Naive B cell (primary cell): ENCODE results near the gene CBX4. TPM values are rescaled to one million over a fixed set of nuclear protein-coding genes. Genes with fewer than 3 reads are reported as not detected.

Experiments
- ATAC-seq, 2 donors: fragments of 150-1000 bp; cut with Tn5 transposase; 2 replicates each; pipeline ENCODE4 v1.10.0; 2021; ENCODE audit warnings: low read depth in 2 of 2, mild to moderate bottlenecking in 2 of 2, moderate library complexity in 2 of 2
- DNase-seq: peaks from one replicate; pipeline ENCODE4 v3.0.0; 2022
- H3K27ac Mint-ChIP-seq, 6 donors: one replicate each; pipeline ENCODE4 v1.8.0; 2020 to 2022; ENCODE audit warnings: mild to moderate bottlenecking in 6 of 6, mixed read lengths in 6 of 6, moderate library complexity in 5 of 6, inconsistent platforms in 2 of 6
- H3K27me3 Mint-ChIP-seq, 3 donors: one replicate each; pipeline ENCODE4 v1.8.0; 2021 to 2022; ENCODE audit warnings: mixed read lengths in 3 of 3, mild to moderate bottlenecking in 1 of 3
- H3K36me3 Mint-ChIP-seq, 2 donors: one replicate each; pipeline ENCODE4 v1.8.0; 2020 to 2022; ENCODE audit warnings: mixed read lengths in 2 of 2, inconsistent platforms in 1 of 2, mild to moderate bottlenecking in 1 of 2
- H3K4me1 Mint-ChIP-seq, 3 donors: one replicate each; pipeline ENCODE4 v1.8.0; 2020 to 2022; ENCODE audit warnings: mixed read lengths in 3 of 3, inconsistent platforms in 1 of 3, mild to moderate bottlenecking in 1 of 3, moderate library complexity in 1 of 3
- H3K4me3 Mint-ChIP-seq, 8 donors: one replicate each; pipeline ENCODE4 v1.8.0; 2020 to 2022; ENCODE audit warnings: mild to moderate bottlenecking in 8 of 8, mixed read lengths in 8 of 8, moderate library complexity in 8 of 8, inconsistent platforms in 2 of 8
- H3K9me3 Mint-ChIP-seq, 7 donors: one replicate each; pipeline ENCODE4 v1.8.0; 2020 to 2022; ENCODE audit warnings: mixed read lengths in 7 of 7, mild to moderate bottlenecking in 5 of 7, inconsistent platforms in 2 of 7, moderate library complexity in 1 of 7
- polyA plus RNA-seq, 6 donors: library from polyadenylated mRNA; unstranded; fragments of 300-500 nt; fragmentation: Illumina TruSeq; gene quantifications; one replicate each; pipeline ENCODE4 v1.2.3, GENCODE V29; 2021; ENCODE audit warnings: low read depth in 6 of 6

The CBX4 gene
- polyA plus RNA-seq, 6 donors from 2014 or later, result 3.3 to 17.1 (median 9.6) TPM

DNA sequence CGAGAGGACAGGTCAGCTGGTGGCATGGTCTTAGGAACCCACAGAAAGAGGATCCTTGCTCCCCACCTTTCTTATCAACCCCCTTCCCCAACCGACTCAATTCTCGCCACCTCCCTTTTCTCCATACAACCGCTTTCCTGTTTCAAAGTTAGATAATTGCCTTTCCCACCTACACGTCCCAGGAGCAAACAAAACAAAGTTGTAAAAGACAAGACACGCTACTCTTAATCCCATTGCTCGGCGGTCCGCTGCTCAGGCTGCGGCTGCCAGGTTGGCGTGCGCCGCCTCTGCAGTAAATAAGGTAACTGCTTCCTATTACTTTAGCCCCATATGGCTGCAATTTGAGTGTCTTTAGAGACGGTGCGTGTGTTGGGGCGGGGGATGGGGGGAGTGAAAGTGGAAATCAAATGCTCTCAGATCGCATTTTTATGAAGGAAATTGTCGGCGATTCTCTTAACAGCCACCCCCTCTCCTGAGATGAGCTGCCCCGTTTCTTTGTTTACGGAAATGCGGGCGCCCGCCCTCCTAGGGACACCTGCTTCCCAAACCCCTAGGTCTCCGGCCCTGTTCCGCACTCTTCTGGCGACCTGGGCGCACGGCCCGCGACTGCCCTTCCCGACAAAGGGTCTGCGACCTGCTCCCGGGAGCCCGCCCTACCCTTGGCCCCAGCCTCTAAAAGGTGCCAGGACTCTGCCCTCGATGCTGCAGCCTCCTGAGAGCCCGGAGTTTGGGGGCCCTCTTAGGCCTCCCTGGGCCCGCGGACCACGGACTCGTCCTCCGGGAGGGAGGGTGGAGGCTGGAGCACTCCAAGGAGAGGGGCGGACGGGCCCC lies 38.7 kb downstream of the CBX4 start:
- DNase-seq (no peak), ATAC-seq (no peak)
- peak overlapping the region; percentile 21 to 87 (median 80) for H3K4me3 Mint-ChIP-seq
- H3K4me1 Mint-ChIP-seq, result peaks cover 40 to 48% (median 41%) of the 10 kb centered on the region in 3 donors
- H3K27ac Mint-ChIP-seq, result peak overlapping the region in 4 of 6 donors; percentile 72 to 99 (median 94)
- H3K9me3 Mint-ChIP-seq, result peaks cover 7 to 25% (median 12%) of the 10 kb centered on the region in 7 donors
- H3K36me3 Mint-ChIP-seq, result peaks cover 6 to 28% of the 10 kb centered on the region in 2 donors
- peaks cover 38 to 46% (median 45%) of the 10 kb centered on the region in 3 donors for H3K27me3 Mint-ChIP-seq

DNA sequence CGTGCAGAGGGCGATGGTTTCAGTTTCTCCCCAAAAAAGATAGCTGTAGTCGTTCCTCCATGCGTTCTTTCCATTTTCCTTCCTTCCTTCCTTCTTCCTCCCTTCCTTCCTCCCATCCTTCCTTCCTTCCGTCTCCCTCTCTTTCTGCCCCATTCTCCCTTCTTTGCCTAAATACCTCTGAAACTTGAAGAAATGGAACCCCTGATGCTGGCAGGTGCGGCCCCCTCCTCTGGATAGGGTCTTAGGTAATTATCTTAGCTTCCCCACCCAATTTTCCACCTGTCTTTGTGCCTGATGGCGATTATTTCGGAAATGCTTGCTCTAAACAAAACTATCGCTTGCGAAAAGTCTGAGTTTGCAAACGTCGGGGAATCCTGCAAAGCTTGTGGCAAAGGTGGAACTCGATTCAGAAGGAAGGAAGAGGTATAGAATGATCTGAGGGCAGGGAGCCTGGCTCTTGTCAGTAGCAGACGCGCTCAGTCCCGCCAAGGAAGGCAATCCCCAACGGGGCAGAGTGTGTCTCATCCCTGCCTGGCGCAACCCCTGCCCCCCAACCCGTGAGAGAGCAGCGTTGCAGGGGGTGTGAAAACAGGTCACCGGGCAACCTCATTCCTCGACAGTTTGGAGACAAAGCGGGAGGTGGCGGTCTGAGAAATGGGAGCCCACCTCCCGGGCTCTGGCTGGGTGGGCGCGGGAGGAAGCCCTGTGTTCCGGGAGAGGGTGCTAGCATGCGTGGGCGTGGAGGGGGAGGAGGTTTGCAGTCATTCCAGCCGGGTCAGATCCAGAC lies 39.5 kb downstream of the CBX4 start:
- Mint-ChIP-seq H3K27me3 (peaks cover 30 to 38% (median 37%) of the 10 kb centered on the region in 3 donors), H3K27ac (peak overlapping the region in 5 of 6 donors; percentile 54 to 98 (median 93)), H3K9me3 (peaks cover 7 to 18% (median 10%) of the 10 kb centered on the region in 7 donors), H3K36me3 (peaks cover 5 to 20% of the 10 kb centered on the region in 2 donors), H3K4me1 (peaks cover 33 to 42% (median 35%) of the 10 kb centered on the region in 3 donors), H3K4me3 (peak overlapping the region; percentile 30 to 86 (median 76))
- DNase-seq (no peak), ATAC-seq (no peak)

DNA sequence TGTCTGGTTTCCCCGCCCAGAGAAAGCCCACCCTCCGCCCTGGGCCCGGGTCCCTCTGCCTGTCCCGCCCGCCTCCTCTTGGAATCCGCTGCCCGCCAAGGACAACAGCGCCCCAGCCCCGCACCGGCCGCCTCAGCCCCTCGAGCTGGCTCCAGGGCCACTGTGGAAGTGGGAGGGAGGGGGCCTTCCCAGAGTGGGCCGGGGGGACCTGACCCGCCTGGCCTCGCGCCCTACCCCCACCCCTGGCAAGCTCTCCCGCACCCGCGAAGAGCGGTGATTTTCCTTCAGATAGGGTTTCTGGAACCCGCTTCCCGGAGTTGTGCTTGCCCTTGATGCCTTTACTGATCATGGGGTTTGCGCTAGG lies 40.1 kb downstream of the CBX4 start:
- peak overlapping the region in 5 of 6 donors; percentile 54 to 98 (median 91) for H3K27ac Mint-ChIP-seq
- H3K4me1 Mint-ChIP-seq, result peaks cover 28 to 36% (median 31%) of the 10 kb centered on the region in 3 donors
- peaks cover 0 to 15% of the 10 kb centered on the region in 2 donors for H3K36me3 Mint-ChIP-seq
- H3K4me3 Mint-ChIP-seq, result peak overlapping the region in 7 of 8 donors; percentile 30 to 82 (median 75)
- H3K9me3 Mint-ChIP-seq, result peaks cover 4 to 13% (median 6%) of the 10 kb centered on the region in 7 donors
- ATAC-seq (no peak), DNase-seq (no peak)
- H3K27me3 Mint-ChIP-seq, result peaks cover 24 to 32% (median 31%) of the 10 kb centered on the region in 3 donors

DNA sequence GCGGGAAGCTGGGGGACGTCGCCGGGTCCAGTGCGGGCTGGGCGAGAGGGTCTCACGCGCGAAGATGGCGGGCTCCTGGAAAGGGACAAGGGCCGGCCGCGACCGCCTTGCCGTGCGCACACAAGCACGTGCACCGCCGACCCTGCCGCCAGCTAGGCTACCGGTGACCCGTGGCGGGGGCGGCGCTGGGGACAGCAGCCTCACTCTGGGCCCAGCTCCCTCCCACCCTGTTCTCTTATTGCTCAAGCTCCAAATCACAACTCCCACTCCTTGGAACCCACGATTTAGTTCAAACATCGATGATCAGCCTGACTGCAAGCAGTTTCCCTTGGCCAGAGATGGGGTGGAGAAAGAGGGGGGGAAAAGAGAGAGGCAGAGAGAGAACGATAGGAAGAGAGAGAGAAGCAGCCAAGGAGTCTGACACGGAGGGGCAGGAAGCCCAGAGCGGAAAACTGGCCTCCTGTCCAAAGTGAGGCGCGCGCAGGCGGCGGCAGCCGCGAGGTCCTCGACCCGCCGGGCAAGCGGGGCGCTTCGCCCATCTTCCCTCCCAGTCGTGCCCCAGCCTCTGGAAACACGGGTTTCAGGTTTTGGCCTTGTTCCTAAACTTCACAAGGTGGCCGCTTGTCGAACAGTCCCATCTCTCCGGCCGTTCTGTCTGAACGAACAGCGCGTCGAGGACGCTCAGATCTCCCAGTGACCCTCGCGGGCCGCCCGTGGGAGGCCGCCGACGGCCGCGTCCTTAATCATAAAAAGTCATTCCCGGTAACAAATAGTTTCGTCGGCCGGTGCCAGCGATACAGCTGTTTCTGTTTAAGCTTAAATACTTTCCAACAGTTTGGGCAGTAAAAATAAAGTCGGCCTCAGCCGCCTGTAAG lies 40.7 kb downstream of the CBX4 start:
- peaks cover 0 to 14% of the 10 kb centered on the region in 2 donors for H3K36me3 Mint-ChIP-seq
- H3K27me3 Mint-ChIP-seq, result peaks cover 27 to 35% (median 30%) of the 10 kb centered on the region in 3 donors
- ATAC-seq (no peak), DNase-seq (no peak)
- H3K4me1 Mint-ChIP-seq, result peaks cover 28 to 33% (median 31%) of the 10 kb centered on the region in 3 donors
- peak overlapping the region in 4 of 6 donors; percentile 90 to 95 (median 92) for H3K27ac Mint-ChIP-seq
- H3K4me3 Mint-ChIP-seq, result peak overlapping the region; percentile 44 to 86 (median 75)
- peaks cover 4 to 10% (median 6%) of the 10 kb centered on the region in 7 donors for H3K9me3 Mint-ChIP-seq

DNA sequence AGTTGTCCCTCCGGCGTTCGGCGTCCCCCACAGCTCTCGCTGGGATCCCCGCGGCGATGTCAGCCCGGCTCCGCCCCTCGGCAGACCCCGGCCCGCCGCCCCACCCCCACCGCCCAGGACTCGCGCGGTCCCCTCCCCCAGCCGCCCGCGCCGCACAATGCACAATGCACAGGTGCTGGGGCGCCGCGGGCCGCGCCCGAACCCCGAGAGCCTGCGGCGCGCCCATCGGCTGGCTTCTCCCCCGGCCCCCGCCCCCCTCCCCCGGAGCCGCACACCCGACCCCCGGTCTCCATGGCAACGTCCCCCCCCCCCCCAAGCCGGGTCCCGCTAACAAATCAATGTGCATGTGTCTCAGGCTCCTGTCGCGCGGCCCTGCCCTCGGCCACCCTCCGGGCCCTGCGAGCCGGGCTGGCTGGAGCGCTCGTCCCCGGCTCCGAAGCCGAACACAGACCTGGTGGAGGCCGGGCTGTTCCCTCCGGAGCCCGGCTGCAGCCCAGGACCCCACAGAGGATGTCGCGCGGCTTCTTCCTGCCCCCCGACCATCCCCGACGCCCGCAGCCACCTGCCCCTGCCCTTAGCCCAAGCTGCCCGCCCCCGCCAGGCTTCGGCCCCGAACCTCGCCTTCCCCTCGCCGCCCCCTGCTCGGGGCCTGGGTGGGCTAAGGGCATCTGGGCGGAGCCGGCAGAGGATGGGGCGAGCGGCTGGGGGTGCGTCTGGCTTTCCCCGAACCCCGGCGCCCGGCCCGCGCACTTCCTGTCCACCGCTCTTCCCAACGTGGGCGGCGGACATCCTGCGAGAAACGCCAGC lies 41.5 kb downstream of the CBX4 start:
- DNase-seq, result no peak
- H3K27ac Mint-ChIP-seq, result peak overlapping the region in 1 of 6 donors; percentile 91

DNA sequence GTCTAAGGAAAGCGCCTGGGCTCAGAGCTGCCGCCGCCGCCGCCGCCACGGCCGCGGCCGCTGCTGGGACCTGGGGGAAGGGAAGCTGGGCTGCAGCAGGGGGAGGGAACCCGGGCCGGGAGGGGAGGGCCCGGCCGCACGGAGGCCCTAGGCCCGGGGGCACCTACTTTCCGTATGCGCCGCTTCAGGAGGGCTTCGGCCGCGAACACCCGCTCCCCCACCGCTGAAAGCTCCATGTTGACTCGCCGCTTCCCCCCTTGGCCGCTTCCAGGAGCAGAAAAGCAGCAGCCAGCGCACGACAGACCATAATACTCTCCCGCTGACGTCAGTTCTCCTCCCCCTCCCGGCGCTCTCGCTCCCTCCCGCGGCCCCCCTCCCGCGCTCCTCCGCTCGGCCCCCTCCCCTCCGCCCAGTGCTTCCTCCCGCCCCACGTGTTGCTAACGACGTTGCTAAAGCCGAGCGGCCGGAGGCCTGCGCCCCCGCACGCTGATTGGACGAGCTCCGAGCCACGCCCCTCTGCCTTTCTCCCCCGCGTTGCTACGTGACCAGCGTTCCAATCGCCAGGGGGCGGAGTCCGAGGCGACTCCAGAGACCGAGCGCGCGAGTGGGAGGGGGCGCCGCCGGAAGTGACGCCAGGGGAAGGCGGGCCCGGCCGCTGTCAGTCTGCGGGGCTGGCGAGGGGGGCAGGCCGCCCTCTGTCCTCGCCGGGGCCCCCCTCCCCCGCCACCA lies 42.3 kb downstream of the CBX4 start, which contains the start of gene CBX8:
CBX8 (minus strand) TSS at position 315 of the 729 bp plus-strand sequence; CDS start at position 236, 79 bp downstream.
- Mint-ChIP-seq H3K27ac (peak within 1 kb of the TSS; percentile 85 to 97 (median 94)), H3K4me3 (peak within 1 kb of the TSS; percentile 85 to 96 (median 92)), H3K27me3 (peaks cover 35 to 39% (median 35%) of the 10 kb centered on the region in 3 donors), H3K9me3 (peaks cover 4 to 10% (median 5%) of the 10 kb centered on the region in 7 donors), H3K36me3 (peaks cover 0 to 14% of the 10 kb centered on the region in 2 donors), H3K4me1 (peaks cover 31 to 32% (median 32%) of the 10 kb centered on the region in 3 donors)
- DNase-seq (peak; percentile 94), ATAC-seq (peak; percentile 84 to 87)

More for the DNA sequence above, 41.5 kb downstream of the CBX4 start:
- ATAC-seq, result peak; percentile 20 to 31
- peaks cover 28 to 36% (median 30%) of the 10 kb centered on the region in 3 donors for H3K27me3 Mint-ChIP-seq
- peak overlapping the region in 4 of 8 donors; percentile 35 to 96 (median 88) for H3K4me3 Mint-ChIP-seq
- H3K36me3 Mint-ChIP-seq, result peaks cover 0 to 14% of the 10 kb centered on the region in 2 donors
- peaks cover 28 to 33% (median 28%) of the 10 kb centered on the region in 3 donors for H3K4me1 Mint-ChIP-seq
- H3K9me3 Mint-ChIP-seq, result peaks cover 4 to 10% (median 5%) of the 10 kb centered on the region in 7 donors

DNA sequence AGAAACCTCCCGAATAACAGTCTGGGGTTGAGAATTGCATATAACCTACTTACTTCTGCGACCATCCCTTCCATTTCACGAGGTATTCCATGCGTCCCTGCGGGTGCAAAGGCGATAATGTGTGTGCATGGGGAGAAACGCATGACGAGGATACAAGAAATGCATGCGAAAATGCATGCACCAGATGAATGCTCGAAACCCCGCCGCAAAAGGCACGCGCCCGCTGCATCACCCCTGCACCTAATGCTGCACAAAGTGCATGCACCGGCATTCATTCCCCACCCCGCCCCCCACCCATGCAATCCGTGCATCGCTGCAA lies 42.8 kb downstream of the CBX4 start:
- ATAC-seq, result no peak

DNA sequence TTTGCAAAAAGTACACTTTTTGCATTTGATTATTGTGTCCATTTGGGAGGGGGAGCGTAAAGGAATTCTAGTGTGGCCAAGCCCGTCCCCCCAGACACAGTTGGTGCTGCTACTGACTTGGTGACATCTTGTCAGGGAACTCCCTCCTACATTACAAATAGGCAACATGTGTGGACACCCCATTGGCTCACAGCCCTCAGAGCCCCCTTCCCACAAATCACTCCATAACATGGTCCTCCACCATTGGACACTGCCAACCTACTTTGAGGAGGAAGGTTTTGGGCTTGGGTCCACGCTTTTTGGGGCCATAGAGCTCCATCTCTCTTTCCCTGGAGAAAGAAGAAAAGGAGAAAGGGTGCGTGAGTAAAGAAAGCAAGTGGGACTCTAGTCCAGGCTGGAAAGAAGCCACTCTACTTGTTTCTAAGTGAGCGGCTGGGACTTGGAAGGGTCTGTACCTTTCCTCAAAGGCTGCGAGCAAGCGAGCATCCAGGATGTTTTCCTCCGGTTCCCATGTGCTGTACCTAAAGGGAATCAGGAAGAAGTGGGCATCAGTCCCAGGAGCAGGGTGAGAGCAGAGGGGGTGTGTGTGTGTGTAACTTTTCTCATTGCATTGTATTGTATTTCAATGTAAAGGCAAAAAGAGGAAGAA lies 43.3 kb downstream of the CBX4 start:
- DNase-seq, result no peak
- no peak for ATAC-seq
- Mint-ChIP-seq H3K27ac (peak overlapping the region in 4 of 6 donors; percentile 66 to 88 (median 83)), H3K4me3 (peak overlapping the region; percentile 85 to 96 (median 92)), H3K27me3 (peaks cover 33 to 41% (median 36%) of the 10 kb centered on the region in 3 donors), H3K4me1 (peaks cover 31 to 34% (median 32%) of the 10 kb centered on the region in 3 donors), H3K36me3 (peaks cover 0 to 14% of the 10 kb centered on the region in 2 donors), H3K9me3 (peaks cover 4 to 10% (median 5%) of the 10 kb centered on the region in 7 donors)

More for the DNA sequence above, 42.8 kb downstream of the CBX4 start:
- H3K9me3 Mint-ChIP-seq, result peaks cover 4 to 10% (median 5%) of the 10 kb centered on the region in 7 donors
- H3K27ac Mint-ChIP-seq, result peak overlapping the region in 4 of 6 donors; percentile 82 to 91 (median 86)
- DNase-seq, result no peak
- H3K36me3 Mint-ChIP-seq, result peaks cover 0 to 14% of the 10 kb centered on the region in 2 donors
- H3K27me3 Mint-ChIP-seq, result peaks cover 33 to 38% (median 36%) of the 10 kb centered on the region in 3 donors
- peaks cover 29 to 34% (median 31%) of the 10 kb centered on the region in 3 donors for H3K4me1 Mint-ChIP-seq
- H3K4me3 Mint-ChIP-seq, result peak overlapping the region; percentile 85 to 96 (median 92)

DNA sequence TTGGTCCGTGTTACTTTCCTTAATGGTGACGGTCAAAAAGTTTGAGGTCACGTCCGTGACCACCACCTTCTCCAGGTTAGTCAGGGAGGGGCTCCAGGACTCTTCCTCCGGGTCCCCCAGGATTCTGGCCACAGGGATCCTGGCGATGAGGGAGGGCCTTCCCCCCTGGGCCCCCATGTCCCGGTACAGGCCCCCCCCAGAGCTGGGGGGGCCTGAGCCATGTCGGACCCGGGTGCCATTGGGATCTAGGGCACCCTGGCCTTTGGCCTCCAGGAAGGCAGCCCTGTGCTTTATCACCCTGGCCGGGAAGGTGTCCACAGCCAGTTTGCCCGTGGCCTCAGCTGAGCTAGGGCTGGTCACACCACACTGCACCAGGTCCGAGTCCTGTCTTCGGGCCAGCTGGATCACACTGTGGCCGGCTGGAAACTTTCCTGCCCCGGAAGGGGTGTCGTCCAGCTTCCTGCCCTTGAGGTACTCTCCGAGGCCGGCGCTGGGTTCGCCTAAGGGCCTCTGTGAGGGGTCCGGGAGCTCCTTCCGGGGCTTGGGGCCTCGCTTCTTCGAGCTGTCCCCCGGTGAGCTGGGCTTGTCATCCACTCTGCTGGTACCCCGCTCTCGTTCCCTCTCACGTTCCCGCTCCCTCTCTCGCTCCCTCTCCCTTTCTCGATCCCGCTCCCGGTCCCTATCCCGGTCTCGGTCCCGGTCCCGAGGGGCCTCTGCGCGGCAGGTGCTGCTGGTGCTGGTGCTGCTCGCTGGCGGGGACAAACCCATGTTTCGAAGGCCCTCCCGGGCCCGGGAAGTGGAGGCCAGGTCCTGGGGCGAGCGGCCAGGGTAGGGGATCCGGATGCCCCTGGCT lies 44.4 kb downstream of the CBX4 start:
- H3K36me3 Mint-ChIP-seq, result peaks cover 0 to 6% of the 10 kb centered on the region in 2 donors
- H3K27ac Mint-ChIP-seq, result no peak overlapping the region
- peaks cover 24 to 43% (median 30%) of the 10 kb centered on the region in 3 donors for H3K27me3 Mint-ChIP-seq

DNA sequence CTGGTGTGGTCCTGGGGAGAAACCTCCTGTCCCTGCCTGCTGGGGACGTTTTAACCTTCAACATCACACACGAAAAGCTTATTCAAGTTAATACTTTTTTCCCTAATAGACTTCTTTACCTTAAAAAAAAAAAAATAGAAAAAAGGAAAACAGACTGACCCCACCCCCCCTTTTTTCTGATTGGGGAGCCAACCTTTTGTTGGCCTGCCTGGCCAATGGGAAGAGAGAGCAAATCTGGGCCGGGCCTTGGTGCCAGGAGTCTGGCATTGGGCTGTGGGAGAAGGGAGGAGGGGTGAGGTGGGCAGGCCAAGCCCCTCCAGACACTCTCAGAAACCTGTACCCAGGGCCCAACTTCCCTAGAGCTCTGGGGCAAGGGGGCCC lies 45.3 kb downstream of the CBX4 start:
- no peak for DNase-seq
- no peak for ATAC-seq
- Mint-ChIP-seq H3K4me1 (peaks cover 19 to 25% (median 22%) of the 10 kb centered on the region in 3 donors), H3K36me3 (no peaks in the 10 kb centered on the region), H3K4me3 (peak overlapping the region in 1 of 8 donors; percentile 64), H3K27me3 (peaks cover 20 to 42% (median 28%) of the 10 kb centered on the region in 3 donors), H3K27ac (peak overlapping the region in 1 of 6 donors; percentile 72), H3K9me3 (no peaks in the 10 kb centered on the region)

More for the DNA sequence above, 44.4 kb downstream of the CBX4 start:
- ATAC-seq (no peak), DNase-seq (no peak)
- peaks cover 1 to 5% (median 4%) of the 10 kb centered on the region in 7 donors for H3K9me3 Mint-ChIP-seq
- peaks cover 23 to 26% (median 26%) of the 10 kb centered on the region in 3 donors for H3K4me1 Mint-ChIP-seq
- no peak overlapping the region for H3K4me3 Mint-ChIP-seq
